ENCODE measurements around the gene CNTNAP1. TPM values are rescaled to one million over a fixed set of nuclear protein-coding genes. Genes with fewer than 3 reads are reported as not detected.

CNTNAP1 gene
- total and polyA plus RNA-seq, 9 of the 15 experiments (the other 6 are each of a cell fraction or from before 2014, with no cell fraction given) = 0.10 to 1.8 (median 0.62) TPM

DNA sequence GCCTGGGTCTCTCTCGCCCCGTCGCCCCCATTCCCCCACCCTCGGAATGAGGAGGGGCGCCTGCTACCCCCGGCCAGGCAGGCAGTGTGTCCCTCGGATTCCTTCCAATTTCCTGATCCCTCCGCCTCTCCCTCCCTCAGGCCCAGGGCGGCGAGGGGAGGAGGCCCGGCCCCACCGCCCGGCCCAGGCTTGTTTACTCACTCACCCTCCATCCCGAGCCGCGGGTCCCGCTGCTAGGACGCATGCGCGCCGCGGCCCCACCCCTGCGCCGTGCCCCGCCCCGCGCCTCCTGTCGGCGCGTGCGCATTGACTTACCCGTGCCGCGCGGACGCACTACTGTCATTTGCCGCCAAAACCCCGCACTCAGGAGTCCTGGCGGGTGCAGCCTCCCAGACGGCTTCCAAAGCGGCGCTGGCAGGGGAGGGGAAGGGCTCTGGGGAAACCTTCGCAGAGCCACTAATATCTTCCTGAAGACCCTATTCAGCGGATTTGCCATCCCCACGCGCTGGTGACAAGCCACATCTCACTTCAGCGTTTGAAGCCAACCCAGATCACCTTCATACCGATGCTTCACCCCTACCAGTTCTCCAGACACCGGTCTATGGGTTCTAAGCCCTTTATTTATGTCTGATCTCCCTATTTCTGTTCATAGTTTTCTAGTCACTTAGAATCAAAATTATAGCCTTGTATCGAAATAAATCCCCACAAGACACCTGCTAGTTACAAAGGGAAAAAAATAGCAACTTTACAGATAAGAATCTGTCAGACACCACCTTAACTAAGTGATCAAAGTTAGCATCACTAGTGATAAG is 62.7 kb downstream of the CNTNAP1 start, which contains the start of gene EZH1 (continued):
- no peak for TF ChIP-seq SMAD1 (IDR thresholded peaks at IDR 0.05; ENCODE audit: low read depth, low read length, partially characterized antibody)
- TF ChIP-seq SPI1 (IDR thresholded peaks at IDR 0.05; ENCODE audit: borderline replicate concordance, low read depth, low read length) = no peak
- no peak for TF ChIP-seq ERF (CRISPR knock-in tag; IDR thresholded peaks at IDR 0.05)
- TF ChIP-seq, protein P1, sequence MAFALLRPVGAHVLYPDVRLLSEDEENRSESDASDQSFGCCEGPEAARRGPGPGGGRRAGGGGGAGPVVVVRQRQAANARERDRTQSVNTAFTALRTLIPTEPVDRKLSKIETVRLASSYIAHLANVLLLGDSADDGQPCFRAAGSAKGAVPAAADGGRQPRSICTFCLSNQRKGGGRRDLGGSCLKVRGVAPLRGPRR (CRISPR knock-in tag; IDR thresholded peaks at IDR 0.05) = no peak
- TF ChIP-seq, protein P2, sequence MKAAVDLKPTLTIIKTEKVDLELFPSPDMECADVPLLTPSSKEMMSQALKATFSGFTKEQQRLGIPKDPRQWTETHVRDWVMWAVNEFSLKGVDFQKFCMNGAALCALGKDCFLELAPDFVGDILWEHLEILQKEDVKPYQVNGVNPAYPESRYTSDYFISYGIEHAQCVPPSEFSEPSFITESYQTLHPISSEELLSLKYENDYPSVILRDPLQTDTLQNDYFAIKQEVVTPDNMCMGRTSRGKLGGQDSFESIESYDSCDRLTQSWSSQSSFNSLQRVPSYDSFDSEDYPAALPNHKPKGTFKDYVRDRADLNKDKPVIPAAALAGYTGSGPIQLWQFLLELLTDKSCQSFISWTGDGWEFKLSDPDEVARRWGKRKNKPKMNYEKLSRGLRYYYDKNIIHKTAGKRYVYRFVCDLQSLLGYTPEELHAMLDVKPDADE (conservative IDR thresholded peaks at IDR 0.05; ENCODE audit: control insufficient read depth, low read depth, low read length) = 0 out of 2 replicates have a peak, but pooled peaks have one; percentile 30
- no peak for TF ChIP-seq SIRT6 (IDR thresholded peaks at IDR 0.05; ENCODE audit: low read depth, low read length)
- TF ChIP-seq GTF2F1 (IDR thresholded peaks at IDR 0.05; ENCODE audit: low read depth, low read length) = no peak
- TF ChIP-seq ZNF77 (CRISPR knock-in tag; IDR thresholded peaks at IDR 0.05) = no peak
- TF ChIP-seq, protein P3, sequence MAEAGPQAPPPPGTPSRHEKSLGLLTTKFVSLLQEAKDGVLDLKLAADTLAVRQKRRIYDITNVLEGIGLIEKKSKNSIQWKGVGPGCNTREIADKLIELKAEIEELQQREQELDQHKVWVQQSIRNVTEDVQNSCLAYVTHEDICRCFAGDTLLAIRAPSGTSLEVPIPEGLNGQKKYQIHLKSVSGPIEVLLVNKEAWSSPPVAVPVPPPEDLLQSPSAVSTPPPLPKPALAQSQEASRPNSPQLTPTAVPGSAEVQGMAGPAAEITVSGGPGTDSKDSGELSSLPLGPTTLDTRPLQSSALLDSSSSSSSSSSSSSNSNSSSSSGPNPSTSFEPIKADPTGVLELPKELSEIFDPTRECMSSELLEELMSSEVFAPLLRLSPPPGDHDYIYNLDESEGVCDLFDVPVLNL (CRISPR knock-in tag; IDR thresholded peaks at IDR 0.05; ENCODE audit: low read depth) = 0 out of 2 replicates have a peak, but pooled peaks have one; percentile 50
- TF ChIP-seq RB1 (IDR thresholded peaks at IDR 0.05; ENCODE audit: low read depth) = peak; percentile 95
- no peak for TF ChIP-seq TCF7L2 (IDR thresholded peaks at IDR 0.05; ENCODE audit: low read depth, low read length)
- no peak for TF ChIP-seq ZNF707 (CRISPR knock-in tag; conservative IDR thresholded peaks at IDR 0.05)
- TF ChIP-seq NR2C2 (CRISPR knock-in tag; IDR thresholded peaks at IDR 0.05) = no peak; the same call in 1 of the 2 replicates
- TF ChIP-seq NR2C2 (tag; IDR thresholded peaks at IDR 0.05) = 0 out of 2 replicates have a peak, but pooled peaks have one; percentile 24
- no peak for TF ChIP-seq RBM17 (IDR thresholded peaks at IDR 0.05; ENCODE audit: borderline replicate concordance, low read depth, low read length)
- TF ChIP-seq, protein P4, sequence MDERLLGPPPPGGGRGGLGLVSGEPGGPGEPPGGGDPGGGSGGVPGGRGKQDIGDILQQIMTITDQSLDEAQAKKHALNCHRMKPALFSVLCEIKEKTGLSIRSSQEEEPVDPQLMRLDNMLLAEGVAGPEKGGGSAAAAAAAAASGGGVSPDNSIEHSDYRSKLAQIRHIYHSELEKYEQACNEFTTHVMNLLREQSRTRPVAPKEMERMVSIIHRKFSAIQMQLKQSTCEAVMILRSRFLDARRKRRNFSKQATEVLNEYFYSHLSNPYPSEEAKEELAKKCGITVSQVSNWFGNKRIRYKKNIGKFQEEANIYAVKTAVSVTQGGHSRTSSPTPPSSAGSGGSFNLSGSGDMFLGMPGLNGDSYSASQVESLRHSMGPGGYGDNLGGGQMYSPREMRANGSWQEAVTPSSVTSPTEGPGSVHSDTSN (CRISPR knock-in tag; IDR thresholded peaks at IDR 0.05; ENCODE audit: low read depth) = no peak
- TF ChIP-seq, protein P4 (tag; conservative IDR thresholded peaks at IDR 0.05; ENCODE audit: low read depth) = no peak
- no peak for TF ChIP-seq ZNF695 (CRISPR knock-in tag; IDR thresholded peaks at IDR 0.05)
- TF ChIP-seq, protein P5, sequence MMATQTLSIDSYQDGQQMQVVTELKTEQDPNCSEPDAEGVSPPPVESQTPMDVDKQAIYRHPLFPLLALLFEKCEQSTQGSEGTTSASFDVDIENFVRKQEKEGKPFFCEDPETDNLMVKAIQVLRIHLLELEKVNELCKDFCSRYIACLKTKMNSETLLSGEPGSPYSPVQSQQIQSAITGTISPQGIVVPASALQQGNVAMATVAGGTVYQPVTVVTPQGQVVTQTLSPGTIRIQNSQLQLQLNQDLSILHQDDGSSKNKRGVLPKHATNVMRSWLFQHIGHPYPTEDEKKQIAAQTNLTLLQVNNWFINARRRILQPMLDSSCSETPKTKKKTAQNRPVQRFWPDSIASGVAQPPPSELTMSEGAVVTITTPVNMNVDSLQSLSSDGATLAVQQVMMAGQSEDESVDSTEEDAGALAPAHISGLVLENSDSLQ (IDR thresholded peaks at IDR 0.05) = no peak
- no peak for TF ChIP-seq PYGO2 (tag; IDR thresholded peaks at IDR 0.05)
- TF ChIP-seq ZNF436 (CRISPR knock-in tag; IDR thresholded peaks at IDR 0.05) = no peak
- TF ChIP-seq DACH1 (IDR thresholded peaks at IDR 0.05; ENCODE audit: partially characterized antibody) = no peak

All from K562 (cell line).